ENCODE data around the gene IL4R.
A peak's percentile ranks its signal among the peaks of the same experiment; 100 is the strongest.
"Not testable (repeated sequence)": the region's sequence is repeated elsewhere in the genome, so short reads cannot be mapped to it uniquely, and the experiment has no call there.

Gene IL4R

DNA sequence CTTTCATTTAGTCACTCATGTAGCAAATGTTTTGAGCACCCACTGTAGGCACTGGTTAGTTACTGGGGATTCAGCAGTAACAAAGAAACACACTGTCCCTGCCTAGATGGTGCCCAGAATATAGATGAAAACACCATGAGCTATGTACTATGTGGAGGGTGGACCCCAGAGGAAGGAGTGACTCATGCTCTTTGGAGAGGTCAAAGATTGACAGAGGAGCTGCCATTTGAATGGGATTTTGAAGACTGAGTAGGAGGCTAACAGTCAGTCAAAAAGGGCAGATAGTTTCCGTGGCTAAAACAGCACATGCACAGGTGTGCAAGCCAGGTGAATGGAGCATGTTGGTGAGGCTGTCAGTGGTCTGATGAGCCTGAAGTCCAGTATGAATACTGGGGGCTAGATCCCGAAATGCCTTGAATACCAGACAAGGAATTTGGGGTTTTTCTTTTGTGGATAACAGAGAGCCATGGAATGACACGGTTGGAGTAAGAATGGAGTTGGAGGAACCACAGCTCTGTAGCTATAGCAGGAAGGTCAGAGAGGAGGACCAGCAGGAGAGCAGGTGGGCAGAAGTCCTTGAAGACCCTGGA lies 94.3 kb downstream of the IL4R start:
- peak; percentile 47 for DNase-seq

DNA sequence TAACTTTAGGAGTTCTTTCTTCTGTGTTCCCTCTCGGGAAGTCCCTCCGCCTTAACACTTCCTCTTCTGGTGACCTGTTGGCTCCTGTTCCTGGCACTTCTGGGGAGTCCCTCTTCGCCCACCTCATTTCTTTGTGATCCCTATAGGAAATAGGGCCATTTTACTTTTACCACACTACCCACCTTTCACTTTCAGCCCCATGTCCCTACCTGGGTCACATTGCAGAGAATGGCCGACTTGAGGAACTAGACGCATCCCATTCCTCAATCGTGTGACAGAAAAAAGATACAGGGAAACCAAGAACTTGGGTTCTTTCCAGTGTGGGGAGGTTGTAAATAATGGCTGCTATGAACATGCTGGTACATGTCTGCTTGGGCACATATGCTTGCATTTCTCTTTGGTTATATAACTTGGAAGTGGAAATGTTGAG lies 94.8 kb downstream of the IL4R start:
- DNase-seq: no peak

DNA sequence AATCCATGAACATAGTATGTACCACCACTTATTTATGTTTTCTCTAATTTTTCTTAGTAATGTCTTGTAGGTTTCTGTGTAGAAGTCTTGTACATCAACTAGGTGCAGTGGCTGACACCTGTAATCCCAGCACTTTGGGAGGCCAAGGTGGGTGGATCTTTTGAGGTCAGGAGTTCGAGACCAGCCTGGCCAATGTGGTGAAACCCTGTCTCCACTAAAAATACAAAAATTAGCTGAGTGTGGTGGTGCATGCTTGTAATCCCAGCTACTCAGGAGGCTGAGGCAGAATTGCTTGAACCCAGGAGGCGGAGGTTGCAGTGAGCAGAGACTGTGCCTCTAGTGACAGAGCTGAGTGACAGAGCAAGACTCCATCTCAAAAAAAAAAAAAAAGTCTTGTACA lies 96.2 kb downstream of the IL4R start:
- not testable (repeated sequence) for DNase-seq

DNA sequence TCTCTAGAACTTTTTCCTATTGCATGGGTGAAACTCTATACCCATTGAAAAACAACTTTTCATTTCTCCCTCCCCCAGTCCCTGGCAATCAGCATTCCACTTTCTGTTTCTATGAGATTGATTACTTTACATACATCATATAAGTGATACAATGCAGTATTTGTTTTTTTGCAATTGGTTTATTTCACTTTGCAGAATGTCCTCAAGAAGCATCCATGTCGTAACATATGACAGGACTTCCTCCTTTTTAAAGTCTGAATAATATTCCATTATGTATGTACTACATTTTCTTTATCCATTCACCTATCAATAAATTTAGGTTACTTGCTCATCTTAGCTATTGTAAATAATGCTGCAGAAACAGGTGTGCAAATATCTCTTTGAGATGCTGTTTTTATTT lies 97.0 kb downstream of the IL4R start:
- no peak for DNase-seq

DNA sequence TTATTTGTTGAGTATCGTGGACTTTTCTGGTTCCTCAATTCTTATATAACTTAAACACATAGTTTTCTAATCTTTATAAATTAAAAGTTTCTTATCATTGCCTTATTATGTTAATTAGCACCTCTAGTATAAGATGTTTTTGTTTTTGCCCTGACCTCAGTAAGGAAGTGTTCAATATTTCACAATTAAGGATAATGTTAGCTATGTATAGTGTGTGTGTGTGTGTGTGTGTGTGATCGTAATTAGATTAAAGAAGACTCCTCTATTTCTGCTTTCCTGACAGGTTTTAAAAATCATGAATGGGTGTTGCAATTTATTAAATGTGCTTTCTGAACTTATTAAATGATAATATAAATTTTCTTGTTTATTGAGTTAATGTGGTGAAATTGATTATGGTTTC lies 100.2 kb downstream of the IL4R start:
- no peak for DNase-seq
